Measurements from ENCODE around the gene BBS9.

DNA sequence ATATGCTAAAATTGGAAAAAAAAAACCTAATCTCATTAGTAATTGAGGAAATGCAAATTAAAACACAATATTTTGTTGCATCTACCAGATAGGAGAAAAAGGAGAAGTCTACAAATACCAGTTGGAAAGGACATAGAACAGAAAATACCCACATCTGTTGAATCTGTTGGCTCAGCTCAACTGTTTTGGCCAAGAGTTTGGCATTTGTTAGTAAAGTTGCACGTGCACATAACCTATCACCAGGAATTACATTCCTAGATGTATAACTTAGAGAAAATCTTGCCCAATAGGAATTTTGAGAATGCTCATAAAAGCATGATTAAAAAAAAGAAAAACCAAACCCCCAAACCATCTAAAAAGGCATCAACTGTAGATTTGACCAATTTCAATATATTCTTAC, 493.9 kb downstream of the BBS9 start:
- TF ChIP-seq, protein P1, sequence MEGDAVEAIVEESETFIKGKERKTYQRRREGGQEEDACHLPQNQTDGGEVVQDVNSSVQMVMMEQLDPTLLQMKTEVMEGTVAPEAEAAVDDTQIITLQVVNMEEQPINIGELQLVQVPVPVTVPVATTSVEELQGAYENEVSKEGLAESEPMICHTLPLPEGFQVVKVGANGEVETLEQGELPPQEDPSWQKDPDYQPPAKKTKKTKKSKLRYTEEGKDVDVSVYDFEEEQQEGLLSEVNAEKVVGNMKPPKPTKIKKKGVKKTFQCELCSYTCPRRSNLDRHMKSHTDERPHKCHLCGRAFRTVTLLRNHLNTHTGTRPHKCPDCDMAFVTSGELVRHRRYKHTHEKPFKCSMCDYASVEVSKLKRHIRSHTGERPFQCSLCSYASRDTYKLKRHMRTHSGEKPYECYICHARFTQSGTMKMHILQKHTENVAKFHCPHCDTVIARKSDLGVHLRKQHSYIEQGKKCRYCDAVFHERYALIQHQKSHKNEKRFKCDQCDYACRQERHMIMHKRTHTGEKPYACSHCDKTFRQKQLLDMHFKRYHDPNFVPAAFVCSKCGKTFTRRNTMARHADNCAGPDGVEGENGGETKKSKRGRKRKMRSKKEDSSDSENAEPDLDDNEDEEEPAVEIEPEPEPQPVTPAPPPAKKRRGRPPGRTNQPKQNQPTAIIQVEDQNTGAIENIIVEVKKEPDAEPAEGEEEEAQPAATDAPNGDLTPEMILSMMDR (IDR thresholded peaks at IDR 0.05; ENCODE audit: extremely low read depth in 1 of 2, insufficient read depth in 1 of 2, low read depth in 1 of 2, low read length in 2 of 2): no peak
- TF ChIP-seq POLR2AphosphoS5 (IDR thresholded peaks at IDR 0.05; ENCODE audit: insufficient read depth, low read depth, low read length) (no peak), MYC (IDR thresholded peaks at IDR 0.05; ENCODE audit: low read depth, low read length) (no peak), EZH2 (IDR thresholded peaks at IDR 0.05; ENCODE audit: borderline replicate concordance, low read depth, low read length, severe bottlenecking) (no peak), POLR2A (IDR thresholded peaks at IDR 0.05; ENCODE audit: low read depth, low read length) (no peak), FOS (IDR thresholded peaks at IDR 0.05; ENCODE audit: borderline replicate concordance, insufficient read depth, low read length) (no peak)

Data from endothelial cell of umbilical vein (primary cell).